HUES6 (cell line): Measurements from ENCODE around the gene DACH1.

ENCODE experiments used
- H3K27ac ChIP-seq: 2 replicates; pipeline ENCODE4 v1.7.0; 2013; ENCODE audit warnings: low read depth, mild to moderate bottlenecking, low read length, inconsistent platforms
- H3K27me3 ChIP-seq: 2 replicates; pipeline ENCODE4 v1.6.1; 2013; ENCODE audit warnings: low read length; ENCODE audit not compliant: control insufficient read depth, insufficient read depth
- H3K36me3 ChIP-seq: 2 replicates; pipeline ENCODE4 v1.6.1; 2013; ENCODE audit warnings: low read length; ENCODE audit not compliant: control insufficient read depth, insufficient read depth
- H3K4me1 ChIP-seq: 2 replicates; pipeline ENCODE4 v1.6.1; 2013; ENCODE audit warnings: low read length; ENCODE audit not compliant: control insufficient read depth, insufficient read depth
- H3K4me3 ChIP-seq: 2 replicates; pipeline ENCODE4 v1.5.1; 2013; ENCODE audit warnings: low read depth, low read length
- H3K9ac ChIP-seq: one replicate; pipeline ENCODE4 v1.6.1; 2013; ENCODE audit warnings: mild to moderate bottlenecking, low read length
- H3K9me3 ChIP-seq: 2 replicates; pipeline ENCODE4 v1.6.1; 2013; ENCODE audit warnings: low read depth, low read length; ENCODE audit not compliant: control insufficient read depth, insufficient read depth

Gene DACH1

GRCh38 chr13:71607575-71607974, 259.4 kb downstream of the DACH1 start:
- no peak overlapping the region for H3K9ac ChIP-seq
- no peak overlapping the region for H3K4me3 ChIP-seq
- no peaks in the 10 kb centered on the region for H3K27me3 ChIP-seq
- no peaks in the 10 kb centered on the region for H3K9me3 ChIP-seq
- no peak overlapping the region for H3K27ac ChIP-seq
- no peaks in the 10 kb centered on the region for H3K4me1 ChIP-seq
- no peaks in the 10 kb centered on the region for H3K36me3 ChIP-seq

GRCh38 chr13:71606818-71607217, 260.2 kb downstream of the DACH1 start:
- Histone ChIP-seq H3K9ac (no peak overlapping the region), H3K4me3 (no peak overlapping the region), H3K27me3 (no peaks in the 10 kb centered on the region), H3K36me3 (no peaks in the 10 kb centered on the region), H3K27ac (no peak overlapping the region), H3K9me3 (no peaks in the 10 kb centered on the region), H3K4me1 (no peaks in the 10 kb centered on the region)

GRCh38 chr13:71605744-71606143, 261.3 kb downstream of the DACH1 start:
- Histone ChIP-seq H3K36me3 (no peaks in the 10 kb centered on the region), H3K4me3 (no peak overlapping the region), H3K9ac (no peak overlapping the region), H3K27me3 (no peaks in the 10 kb centered on the region), H3K9me3 (no peaks in the 10 kb centered on the region), H3K4me1 (no peaks in the 10 kb centered on the region), H3K27ac (no peak overlapping the region)

- no peak overlapping the region for H3K27ac ChIP-seq
- no peaks in the 10 kb centered on the region for H3K36me3 ChIP-seq
- H3K4me3 ChIP-seq, result no peak overlapping the region
- H3K4me1 ChIP-seq, result no peaks in the 10 kb centered on the region
- no peaks in the 10 kb centered on the region for H3K27me3 ChIP-seq
- H3K9ac ChIP-seq, result no peak overlapping the region
- H3K9me3 ChIP-seq, result no peaks in the 10 kb centered on the region
Measured at GRCh38 chr13:71603255-71603654, 263.7 kb downstream of the DACH1 start.

DNA sequence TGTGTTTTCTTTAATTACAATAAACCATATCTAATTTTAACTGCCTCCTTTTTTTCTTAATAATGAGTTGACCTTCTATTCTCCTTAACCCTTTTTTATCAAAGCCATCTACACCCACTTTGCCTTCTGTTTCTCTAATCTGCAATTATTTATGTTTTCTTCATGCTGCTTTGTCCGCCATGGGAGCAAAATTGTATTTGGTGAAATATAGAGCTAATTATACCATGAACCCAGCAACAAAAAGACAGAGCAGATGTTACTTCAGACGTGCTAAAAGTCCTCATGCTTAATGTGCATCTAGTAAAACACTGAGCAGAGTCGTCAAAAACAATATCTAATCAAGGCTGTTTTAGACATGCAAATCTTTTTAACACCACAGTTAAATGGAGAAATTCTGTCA, 264.7 kb downstream of the DACH1 start:
- Histone ChIP-seq H3K9ac (no peak overlapping the region), H3K9me3 (no peaks in the 10 kb centered on the region), H3K4me1 (no peaks in the 10 kb centered on the region)

GRCh38 chr13:71597150-71597549, 269.9 kb downstream of the DACH1 start:
- Histone ChIP-seq H3K27me3 (no peaks in the 10 kb centered on the region), H3K9me3 (no peaks in the 10 kb centered on the region), H3K36me3 (no peaks in the 10 kb centered on the region), H3K4me1 (no peaks in the 10 kb centered on the region), H3K4me3 (no peak overlapping the region), H3K27ac (no peak overlapping the region), H3K9ac (no peak overlapping the region)

More for the DNA sequence above, 264.7 kb downstream of the DACH1 start:
- Histone ChIP-seq H3K4me3 (no peak overlapping the region), H3K27ac (no peak overlapping the region), H3K27me3 (no peaks in the 10 kb centered on the region), H3K36me3 (no peaks in the 10 kb centered on the region)

GRCh38 chr13:71596116-71596515, 270.9 kb downstream of the DACH1 start:
- no peaks in the 10 kb centered on the region for H3K9me3 ChIP-seq
- no peak overlapping the region for H3K4me3 ChIP-seq
- H3K4me1 ChIP-seq, result no peaks in the 10 kb centered on the region
- no peak overlapping the region for H3K27ac ChIP-seq
- no peaks in the 10 kb centered on the region for H3K36me3 ChIP-seq
- no peak overlapping the region for H3K9ac ChIP-seq
- H3K27me3 ChIP-seq, result no peaks in the 10 kb centered on the region

DNA sequence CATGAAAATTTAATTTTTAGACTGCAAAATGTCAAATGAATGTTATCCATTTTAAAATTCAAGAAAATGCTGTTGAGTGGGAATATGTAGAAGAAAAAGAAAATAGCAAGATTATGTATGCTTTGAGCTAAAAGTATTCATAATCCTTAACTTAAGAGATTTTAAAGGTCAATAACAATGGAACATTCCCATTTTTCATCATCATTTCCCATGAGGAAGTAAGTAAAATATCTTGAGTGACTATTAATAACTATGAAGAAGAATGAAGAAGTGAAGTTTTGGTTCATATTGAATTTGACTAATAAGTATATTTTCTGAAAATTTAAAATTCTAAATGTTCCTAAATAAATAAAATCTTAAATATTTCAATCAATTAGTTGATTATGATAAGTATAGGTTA, 273.4 kb downstream of the DACH1 start:
- no peak overlapping the region for H3K9ac ChIP-seq

DNA sequence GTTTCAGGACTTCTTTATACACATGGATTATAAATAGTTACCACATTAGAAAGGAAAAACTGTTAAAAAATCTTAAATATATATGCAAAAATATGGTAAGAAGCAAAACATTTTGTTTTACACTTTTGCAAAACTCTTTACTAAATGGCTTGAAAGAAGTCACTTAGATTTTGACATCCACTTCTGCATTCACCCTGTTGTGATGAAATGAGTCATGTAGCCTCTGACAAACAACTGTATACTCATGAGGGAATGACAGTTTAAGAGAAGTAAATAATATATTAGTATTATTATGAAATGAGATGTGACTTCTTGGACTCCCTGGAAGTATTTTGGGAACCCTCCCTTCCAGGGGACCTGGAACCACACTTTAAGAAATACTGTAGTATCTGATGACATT, 275.6 kb downstream of the DACH1 start:
- H3K9me3 ChIP-seq, result no peaks in the 10 kb centered on the region
- H3K9ac ChIP-seq, result no peak overlapping the region
- H3K4me1 ChIP-seq, result no peaks in the 10 kb centered on the region
- H3K27me3 ChIP-seq, result no peaks in the 10 kb centered on the region
- H3K27ac ChIP-seq, result no peak overlapping the region
- H3K4me3 ChIP-seq, result no peak overlapping the region
- no peaks in the 10 kb centered on the region for H3K36me3 ChIP-seq

More for the DNA sequence above, 273.4 kb downstream of the DACH1 start:
- Histone ChIP-seq H3K27me3 (no peaks in the 10 kb centered on the region), H3K4me3 (no peak overlapping the region), H3K27ac (no peak overlapping the region), H3K9me3 (no peaks in the 10 kb centered on the region), H3K4me1 (no peaks in the 10 kb centered on the region), H3K36me3 (no peaks in the 10 kb centered on the region)

GRCh38 chr13:71590654-71591148, 276.3 kb downstream of the DACH1 start:
- no peak overlapping the region for H3K9ac ChIP-seq
- no peaks in the 10 kb centered on the region for H3K36me3 ChIP-seq
- H3K27ac ChIP-seq, result no peak overlapping the region
- no peaks in the 10 kb centered on the region for H3K9me3 ChIP-seq
- no peak overlapping the region for H3K4me3 ChIP-seq
- no peaks in the 10 kb centered on the region for H3K27me3 ChIP-seq
- no peaks in the 10 kb centered on the region for H3K4me1 ChIP-seq

- Histone ChIP-seq H3K9me3 (no peaks in the 10 kb centered on the region), H3K4me1 (no peaks in the 10 kb centered on the region), H3K9ac (no peak overlapping the region), H3K36me3 (no peaks in the 10 kb centered on the region), H3K4me3 (no peak overlapping the region), H3K27ac (no peak overlapping the region), H3K27me3 (no peaks in the 10 kb centered on the region)
Measured at GRCh38 chr13:71589032-71589431, 278.0 kb downstream of the DACH1 start.

DNA sequence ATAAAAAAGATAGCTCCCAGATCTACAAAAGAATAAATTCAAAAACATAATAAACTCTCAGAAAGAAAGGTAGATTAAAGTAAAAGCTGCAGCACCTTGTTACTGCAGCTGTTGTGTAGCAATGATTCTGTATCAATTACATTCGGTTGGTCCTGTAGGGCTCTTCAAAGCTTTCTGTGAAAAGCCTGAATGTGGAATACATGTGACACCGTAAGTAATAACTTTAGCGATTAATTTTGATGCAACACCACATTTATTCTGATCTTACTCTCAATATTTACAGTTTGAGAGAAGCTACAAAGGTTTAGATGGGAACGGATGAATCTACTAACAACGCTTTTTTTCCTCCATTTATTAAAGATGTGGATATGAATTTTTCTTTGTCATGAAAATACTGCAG, 279.2 kb downstream of the DACH1 start:
- no peaks in the 10 kb centered on the region for H3K27me3 ChIP-seq
- H3K36me3 ChIP-seq, result no peaks in the 10 kb centered on the region
- no peak overlapping the region for H3K4me3 ChIP-seq
- H3K4me1 ChIP-seq, result no peaks in the 10 kb centered on the region
- H3K27ac ChIP-seq, result no peak overlapping the region
- H3K9me3 ChIP-seq, result no peaks in the 10 kb centered on the region
- no peak overlapping the region for H3K9ac ChIP-seq
